Upper lobe of left lung (tissue), 6 donors: ENCODE measurements around the gene PRRX1. TPM values are rescaled to one million over a fixed set of nuclear protein-coding genes. Genes with fewer than 3 reads are reported as not detected.

Experiments used
- ATAC-seq, 2 donors: fragments of 200-7000 bp; cut with Tn5 transposase; one replicate each; pipeline ENCODE4 v1.9.1; 2022; ENCODE audit warnings: mild to moderate bottlenecking in 2 of 2, moderate library complexity in 2 of 2; ENCODE audit not compliant: low FRiP score in 2 of 2
- DNase-seq, 2 donors: peaks; one replicate each; pipeline ENCODE4 v3.0.0-alpha.2; 2019 to 2020
- H3K27ac ChIP-seq, 4 donors: fragments of 200-600 bp; sonication (generic); one replicate each; pipeline ENCODE4 v1.5.1; 2016 to 2019
- H3K27me3 ChIP-seq, 4 donors: fragments of 200-600 bp; sonication (generic); one replicate each; pipeline ENCODE4 v1.5.1; 2017 to 2019
- H3K36me3 ChIP-seq, 4 donors: fragments of 200-600 bp; sonication (generic); one replicate each; pipeline ENCODE4 v1.5.1; 2016 to 2019
- H3K4me1 ChIP-seq, 4 donors: fragments of 200-600 bp; sonication (generic); one replicate each; pipeline ENCODE4 v1.5.1; 2018 to 2019
- H3K4me3 ChIP-seq, 4 donors: fragments of 200-600 bp; sonication (generic); one replicate each; pipeline ENCODE4 v1.5.1; 2017 to 2019; ENCODE audit warnings: mild to moderate bottlenecking in 2 of 4, moderate library complexity in 1 of 4
- H3K9me3 ChIP-seq, 4 donors: fragments of 200-600 bp; sonication (generic); one replicate each; pipeline ENCODE4 v1.5.1; 2018 to 2019
- EP300 ChIP-seq, 4 donors: sonication (generic); formaldehyde crosslinking; IDR thresholded peaks; one replicate each; pipeline ENCODE4 v1.5.1; 2017; ENCODE audit warnings: antibody characterized with exemption in 4 of 4, control low read depth in 2 of 4
- POLR2A ChIP-seq, 4 donors: fragments of 450-650 bp; IDR thresholded peaks; one replicate each; pipeline ENCODE4 v1.5.1; 2016 to 2017; ENCODE audit warnings: antibody characterized with exemption in 4 of 4, mild to moderate bottlenecking in 2 of 4
- POLR2AphosphoS5 ChIP-seq, 2 donors: sonication (generic); formaldehyde crosslinking; IDR thresholded peaks; one replicate each; pipeline ENCODE4 v1.5.1; 2017; ENCODE audit warnings: antibody characterized with exemption in 2 of 2
- WGBS, 2 donors: methylation state at CpG; one replicate each; pipeline ENCODE4 v1.1.5; 2017 to 2018; 5-methylcytosine and 5-hydroxymethylcytosine counted together
- total RNA-seq, 6 donors: library from RNA; depleted of rRNA in 4 of 6; stranded (reverse); fragments of >200 nt in 4 of 6; gene quantifications; one replicate each; pipeline versions ENCODE4 v1.1.0 to v1.2.1, GENCODE V29; 2016 to 2021
- TF ChIP-seq, protein P1 (sequence below), 6 experiments: fragments of 450-650 bp in 4 of 6; fragments of 200-600 bp in 2 of 6; sonication (generic) in 2 of 6; IDR thresholded peaks; one replicate each; pipeline ENCODE4 v1.5.1; 2016 to 2019; ENCODE audit warnings: antibody characterized with exemption in 6 of 6
- donor health status: DM: no; HTN: no; CAD: no; lungs with moderate emphysema.
- donor health status: DM: no; HTN: yes; CAD: no; lungs with severe emphysema.

Gene PRRX1
- total RNA-seq, 6 donors from 2014 or later, result 6.1 to 36.0 (median 19.1) TPM

DNA sequence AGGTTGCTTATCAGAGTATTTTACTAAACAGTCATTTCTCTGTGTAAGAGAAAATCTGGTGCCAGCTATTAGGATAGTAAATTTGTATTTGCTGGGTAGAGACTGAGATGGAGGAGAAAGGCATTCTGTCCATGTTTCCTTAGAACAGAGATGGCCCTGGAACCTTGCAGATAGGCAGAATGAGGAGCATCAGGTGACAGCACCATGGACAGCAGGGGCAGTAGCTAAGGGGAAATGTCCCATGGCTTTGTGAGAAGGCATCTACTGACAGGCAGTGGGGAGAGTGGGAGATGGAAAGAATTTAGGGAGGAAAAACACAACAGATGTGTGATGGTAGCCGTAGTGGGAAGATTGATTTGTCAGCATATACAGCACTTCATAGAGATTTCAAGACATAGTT is 105.0 kb downstream of the PRRX1 start:
- ATAC-seq (no peak), DNase-seq (no peak)
- 93 to 95% methylated on average over 1 of the region's 1 CpG for WGBS, 2 donors
- TF ChIP-seq EP300 (IDR thresholded peaks at IDR 0.05) (no peak), POLR2AphosphoS5 (IDR thresholded peaks at IDR 0.05) (no peak), POLR2A (IDR thresholded peaks at IDR 0.05) (no peak)
- TF ChIP-seq, protein P1, sequence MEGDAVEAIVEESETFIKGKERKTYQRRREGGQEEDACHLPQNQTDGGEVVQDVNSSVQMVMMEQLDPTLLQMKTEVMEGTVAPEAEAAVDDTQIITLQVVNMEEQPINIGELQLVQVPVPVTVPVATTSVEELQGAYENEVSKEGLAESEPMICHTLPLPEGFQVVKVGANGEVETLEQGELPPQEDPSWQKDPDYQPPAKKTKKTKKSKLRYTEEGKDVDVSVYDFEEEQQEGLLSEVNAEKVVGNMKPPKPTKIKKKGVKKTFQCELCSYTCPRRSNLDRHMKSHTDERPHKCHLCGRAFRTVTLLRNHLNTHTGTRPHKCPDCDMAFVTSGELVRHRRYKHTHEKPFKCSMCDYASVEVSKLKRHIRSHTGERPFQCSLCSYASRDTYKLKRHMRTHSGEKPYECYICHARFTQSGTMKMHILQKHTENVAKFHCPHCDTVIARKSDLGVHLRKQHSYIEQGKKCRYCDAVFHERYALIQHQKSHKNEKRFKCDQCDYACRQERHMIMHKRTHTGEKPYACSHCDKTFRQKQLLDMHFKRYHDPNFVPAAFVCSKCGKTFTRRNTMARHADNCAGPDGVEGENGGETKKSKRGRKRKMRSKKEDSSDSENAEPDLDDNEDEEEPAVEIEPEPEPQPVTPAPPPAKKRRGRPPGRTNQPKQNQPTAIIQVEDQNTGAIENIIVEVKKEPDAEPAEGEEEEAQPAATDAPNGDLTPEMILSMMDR (IDR thresholded peaks at IDR 0.05), result no peak
- H3K9me3 ChIP-seq, result no peaks in the 10 kb centered on the region
- no peak overlapping the region for H3K4me3 ChIP-seq
- H3K36me3 ChIP-seq, result no peaks in the 10 kb centered on the region
- no peaks in the 10 kb centered on the region for H3K4me1 ChIP-seq
- H3K27me3 ChIP-seq, result no peaks in the 10 kb centered on the region
- no peak overlapping the region for H3K27ac ChIP-seq

DNA sequence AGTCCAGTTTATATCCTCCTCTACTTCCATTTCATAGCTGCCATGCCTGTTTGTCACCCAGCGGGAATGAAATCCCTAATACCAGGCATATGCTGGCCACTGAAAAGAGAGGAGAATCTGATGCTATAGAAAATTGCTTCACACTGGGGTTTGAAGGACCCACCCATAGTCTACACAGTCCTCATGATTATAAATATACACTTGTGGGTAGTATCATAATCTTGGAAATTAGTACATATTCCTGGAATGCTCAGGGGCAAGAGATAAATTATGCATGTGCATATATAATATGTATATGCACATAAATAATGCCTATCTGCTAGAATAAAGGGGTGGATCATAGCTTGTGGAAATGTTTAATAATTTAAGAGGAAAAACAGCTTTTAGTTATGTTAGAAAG is 105.8 kb downstream of the PRRX1 start:
- no peak for ATAC-seq
- Histone ChIP-seq H3K36me3 (no peaks in the 10 kb centered on the region), H3K9me3 (no peaks in the 10 kb centered on the region), H3K4me1 (no peaks in the 10 kb centered on the region), H3K27ac (no peak overlapping the region), H3K27me3 (no peaks in the 10 kb centered on the region), H3K4me3 (no peak overlapping the region)
- 96 to 100% methylated on average over 1 of the region's 1 CpG for WGBS, 2 donors
- TF ChIP-seq EP300 (IDR thresholded peaks at IDR 0.05), result no peak
- TF ChIP-seq POLR2AphosphoS5 (IDR thresholded peaks at IDR 0.05), result no peak
- TF ChIP-seq, protein P1 (IDR thresholded peaks at IDR 0.05), result no peak
- no peak for TF ChIP-seq POLR2A (IDR thresholded peaks at IDR 0.05)
- DNase-seq, result no peak

DNA sequence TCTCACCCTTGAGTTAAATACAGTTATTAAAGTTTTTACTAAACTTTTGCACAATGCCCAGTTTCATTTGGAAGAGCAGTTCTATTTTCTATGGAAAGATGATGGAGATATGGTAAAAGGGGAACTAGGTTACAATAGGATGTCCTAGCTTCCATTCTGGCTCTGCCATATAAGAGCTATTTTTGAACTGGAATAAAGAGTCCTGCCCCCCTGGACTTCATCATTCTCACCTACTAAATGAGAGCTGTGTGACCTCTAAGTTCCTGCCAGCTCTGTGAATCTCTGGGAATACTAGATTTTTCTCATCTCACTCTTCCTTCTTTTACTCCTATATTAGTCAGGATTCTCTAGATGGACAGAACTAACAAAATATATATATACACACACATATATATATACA is 106.3 kb downstream of the PRRX1 start:
- H3K36me3 ChIP-seq, result no peaks in the 10 kb centered on the region
- no peak overlapping the region for H3K27ac ChIP-seq
- H3K9me3 ChIP-seq, result no peaks in the 10 kb centered on the region
- H3K27me3 ChIP-seq, result no peaks in the 10 kb centered on the region
- TF ChIP-seq, protein P1 (IDR thresholded peaks at IDR 0.05), result no peak
- no peak for TF ChIP-seq POLR2AphosphoS5 (IDR thresholded peaks at IDR 0.05)
- TF ChIP-seq EP300 (IDR thresholded peaks at IDR 0.05), result no peak
- TF ChIP-seq POLR2A (IDR thresholded peaks at IDR 0.05), result no peak
- H3K4me1 ChIP-seq, result no peaks in the 10 kb centered on the region
- no peak for DNase-seq
- ATAC-seq, result no peak
- no peak overlapping the region for H3K4me3 ChIP-seq

DNA sequence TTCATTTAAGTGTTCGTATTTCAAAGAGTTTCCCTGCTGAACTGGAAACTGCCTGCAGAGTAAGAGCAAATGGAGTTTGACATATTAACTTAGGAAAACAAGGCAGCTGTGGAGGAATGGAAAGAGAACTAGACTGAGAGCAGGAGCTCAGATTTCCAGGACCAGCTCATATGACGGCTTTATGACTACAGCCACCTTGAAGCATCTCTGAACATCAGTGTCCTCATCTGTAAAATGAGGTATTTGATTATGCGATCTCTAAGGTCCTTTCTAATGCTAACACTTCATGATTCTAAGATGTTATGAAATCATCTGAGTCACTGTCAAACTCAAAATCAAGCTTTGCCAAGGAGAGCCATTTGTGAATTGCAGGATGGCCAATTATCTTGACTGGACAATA is 112.3 kb downstream of the PRRX1 start:
- H3K27me3 ChIP-seq, result no peaks in the 10 kb centered on the region
- TF ChIP-seq, protein P1 (IDR thresholded peaks at IDR 0.05), result no peak
- TF ChIP-seq EP300 (IDR thresholded peaks at IDR 0.05), result no peak
- TF ChIP-seq POLR2AphosphoS5 (IDR thresholded peaks at IDR 0.05), result no peak
- no peak for TF ChIP-seq POLR2A (IDR thresholded peaks at IDR 0.05)
- H3K36me3 ChIP-seq, result no peaks in the 10 kb centered on the region
- ATAC-seq (peak in 1 of 2 donors; percentile 77), DNase-seq (no peak)
- 75 to 80% methylated on average over 3 of the region's 3 CpGs for WGBS, 2 donors
- no peaks in the 10 kb centered on the region for H3K9me3 ChIP-seq
- H3K4me3 ChIP-seq, result no peak overlapping the region
- H3K4me1 ChIP-seq, result no peaks in the 10 kb centered on the region
- H3K27ac ChIP-seq, result no peak overlapping the region

DNA sequence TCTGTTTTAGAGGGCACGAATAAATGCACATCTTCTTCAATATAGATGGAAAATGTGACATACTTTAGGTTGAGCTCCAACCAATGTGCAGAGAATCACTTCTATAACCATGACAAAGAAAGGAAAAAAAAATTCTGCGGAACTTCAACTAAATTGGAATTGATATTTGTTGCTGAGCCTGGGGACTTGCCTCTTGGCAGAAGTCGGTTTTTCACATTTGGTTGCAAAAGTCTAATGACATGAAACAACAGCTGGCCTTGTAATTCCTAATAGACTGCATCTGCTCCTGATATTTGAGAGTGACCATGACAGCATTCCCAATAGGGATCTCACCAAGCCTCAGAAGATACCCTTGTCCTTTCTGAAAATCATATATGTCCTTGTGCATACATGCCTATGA is 112.8 kb downstream of the PRRX1 start:
- TF ChIP-seq POLR2A (IDR thresholded peaks at IDR 0.05), result no peak
- no peak for TF ChIP-seq EP300 (IDR thresholded peaks at IDR 0.05)
- no peak for TF ChIP-seq POLR2AphosphoS5 (IDR thresholded peaks at IDR 0.05)
- TF ChIP-seq, protein P1 (IDR thresholded peaks at IDR 0.05), result no peak
- H3K36me3 ChIP-seq, result no peaks in the 10 kb centered on the region
- WGBS, 2 donors, result 74 to 81% methylated on average over 3 of the region's 3 CpGs
- no peak overlapping the region for H3K4me3 ChIP-seq
- no peak for DNase-seq
- no peaks in the 10 kb centered on the region for H3K9me3 ChIP-seq
- no peaks in the 10 kb centered on the region for H3K4me1 ChIP-seq
- ATAC-seq, result no peak
- no peak overlapping the region for H3K27ac ChIP-seq
- no peaks in the 10 kb centered on the region for H3K27me3 ChIP-seq
